CD14-positive monocyte (primary cell): ENCODE results near the gene SMARCD2. TPM values are rescaled to one million over a fixed set of nuclear protein-coding genes. Genes with fewer than 3 reads are reported as not detected.

Experiments
- DNase-seq, 3 donors: peaks; one replicate each; pipeline ENCODE4 v3.0.0-alpha.2; 2011 to 2022
- H2AFZ ChIP-seq: 2 replicates; pipeline ENCODE4 v1.6.0; 2012; ENCODE audit warnings: mild to moderate bottlenecking, low read depth, low read length, inconsistent platforms; ENCODE audit not compliant: insufficient read depth, poor library complexity, severe bottlenecking
- H3K27ac ChIP-seq, 2 donors: 1 replicate in 1 of 2; 2 replicates in 1 of 2; pipeline ENCODE4 v1.5.1; 2012 to 2013; ENCODE audit warnings: low read length in 2 of 2, control low read depth in 1 of 2, inconsistent platforms in 1 of 2, low read depth in 1 of 2, mild to moderate bottlenecking in 1 of 2
- H3K27me3 ChIP-seq, 2 donors: one replicate each; pipeline versions ENCODE4 v1.6.0 to v1.6.1; 2011 to 2013; ENCODE audit warnings: low read length in 2 of 2; ENCODE audit not compliant: control insufficient read depth in 2 of 2, insufficient read depth in 2 of 2
- H3K36me3 ChIP-seq, 2 donors: replicated peaks in 1 of 2; 1 replicate in 1 of 2; 2 replicates in 1 of 2; pipeline versions ENCODE4 v1.5.1 to v1.6.1; 2012 to 2013; ENCODE audit warnings: low read length in 2 of 2, control low read depth in 1 of 2, inconsistent platforms in 1 of 2, mild to moderate bottlenecking in 1 of 2; ENCODE audit not compliant: insufficient read depth in 2 of 2, control insufficient read depth in 1 of 2
- H3K4me1 ChIP-seq, 2 donors: 1 replicate in 1 of 2; 2 replicates in 1 of 2; pipeline versions ENCODE4 v1.5.1 to v1.6.1; 2012 to 2013; ENCODE audit warnings: low read length in 2 of 2, control low read depth in 1 of 2, inconsistent platforms in 1 of 2, mild to moderate bottlenecking in 1 of 2, moderate library complexity in 1 of 2; ENCODE audit not compliant: insufficient read depth in 2 of 2, control insufficient read depth in 1 of 2
- H3K4me2 ChIP-seq: replicated peaks from 2 replicates; pipeline ENCODE3; 2012; ENCODE audit warnings: low read length, moderate library complexity, mild to moderate bottlenecking; ENCODE audit not compliant: poor library complexity, severe bottlenecking; ENCODE audit errors: extremely low read depth
- H3K4me3 ChIP-seq, 3 experiments: fragments of 200-600 bp in 1 of 3; sonication (generic) in 1 of 3; replicated peaks in 1 of 3; 1 replicate in 2 of 3; 2 replicates in 1 of 3; pipeline ENCODE4 v1.5.1; 2011 to 2013; ENCODE audit warnings: low read length in 3 of 3, mild to moderate bottlenecking in 3 of 3, control low read depth in 2 of 3, low read depth in 2 of 3, inconsistent platforms in 1 of 3, moderate library complexity in 1 of 3
- H3K79me2 ChIP-seq: 2 replicates; pipeline ENCODE4 v1.6.0; 2012; ENCODE audit warnings: mild to moderate bottlenecking, control low read depth, inconsistent platforms, low read length, moderate library complexity; ENCODE audit not compliant: insufficient read depth
- H3K9ac ChIP-seq: 2 replicates; pipeline ENCODE4 v1.6.0; 2017; ENCODE audit warnings: low read length, mild to moderate bottlenecking; ENCODE audit not compliant: insufficient read depth, poor library complexity, severe bottlenecking
- H3K9me3 ChIP-seq, 2 donors: replicated peaks in 1 of 2; 1 replicate in 1 of 2; 2 replicates in 1 of 2; pipeline versions ENCODE4 v1.5.1 to v1.6.1; 2012 to 2013; ENCODE audit warnings: low read length in 2 of 2, control low read depth in 1 of 2; ENCODE audit not compliant: control insufficient read depth in 1 of 2, insufficient read depth in 1 of 2
- H4K20me1 ChIP-seq: 2 replicates; pipeline ENCODE4 v1.6.0; 2012; ENCODE audit warnings: mild to moderate bottlenecking, low read length, control low read depth, moderate library complexity; ENCODE audit not compliant: insufficient read depth
- H3K27ac Mint-ChIP-seq, 7 donors: one replicate each; pipeline ENCODE4 v1.8.0; 2020; ENCODE audit warnings: mild to moderate bottlenecking in 7 of 7, mixed read lengths in 7 of 7, moderate library complexity in 6 of 7, inconsistent platforms in 2 of 7
- H3K27me3 Mint-ChIP-seq, 3 donors: one replicate each; pipeline ENCODE4 v1.8.0; 2021 to 2022; ENCODE audit warnings: low read depth in 3 of 3, mild to moderate bottlenecking in 3 of 3, mixed read lengths in 3 of 3, moderate library complexity in 3 of 3, inconsistent platforms in 1 of 3
- H3K36me3 Mint-ChIP-seq, 2 donors: one replicate each; pipeline ENCODE4 v1.8.0; 2020; ENCODE audit warnings: mixed read lengths in 2 of 2, inconsistent platforms in 1 of 2, mild to moderate bottlenecking in 1 of 2
- H3K4me1 Mint-ChIP-seq: one replicate; pipeline ENCODE4 v1.8.0; 2020; ENCODE audit warnings: mild to moderate bottlenecking, mixed read lengths
- H3K4me3 Mint-ChIP-seq, 2 donors: one replicate each; pipeline ENCODE4 v1.8.0; 2020; ENCODE audit warnings: mild to moderate bottlenecking in 2 of 2, mixed read lengths in 2 of 2, moderate library complexity in 1 of 2
- H3K9me3 Mint-ChIP-seq, 7 donors: one replicate each; pipeline ENCODE4 v1.8.0; 2020 to 2022; ENCODE audit warnings: mixed read lengths in 7 of 7, mild to moderate bottlenecking in 6 of 7, moderate library complexity in 6 of 7, inconsistent platforms in 2 of 7
- CTCF ChIP-seq: fragments of 200-600 bp; IDR thresholded peaks from one replicate; pipeline ENCODE4 v1.8.0; 2022; ENCODE audit warnings: antibody characterized with exemption, mild to moderate bottlenecking
- WGBS: methylation state at CpG from one replicate; pipeline ENCODE4 v1.1.5; 2013; ENCODE audit warnings: missing lambda C conversion rate; ENCODE audit not compliant: insufficient coverage; 5-methylcytosine and 5-hydroxymethylcytosine counted together
- intact Hi-C, 2 donors: fragments of 100-400 bp; cut with micrococcal nuclease; formaldehyde crosslinking; loops; one replicate each; pipeline versions ENCODE4 v1.15.0 to v1.15.1; 2023
- polyA plus RNA-seq, 3 donors: library from polyadenylated mRNA; depleted of rRNA in 1 of 3; unstranded in 2 of 3; stranded (reverse) in 1 of 3; fragments of 300-500 nt in 2 of 3; fragments of >200 nt in 1 of 3; fragmentation: Illumina TruSeq in 2 of 3; gene quantifications; 1 replicate in 2 of 3; 2 replicates in 1 of 3; pipeline ENCODE4 v1.2.3, GENCODE V29; 2012 to 2021

The SMARCD2 gene
- polyA plus RNA-seq, 3 donors, result 60.2 to 77.9 (median 64.0) TPM

- H3K79me2 ChIP-seq, result no peaks in the 10 kb centered on the region
These were observed 32.5 kb downstream of the SMARCD2 start for GRCh38 chr17:63809970-63810369.

GRCh38 chr17:63805591-63805990 is 36.9 kb downstream of the SMARCD2 start:
- H3K4me1 Mint-ChIP-seq, result no peaks in the 10 kb centered on the region
- no peak overlapping the region for H3K4me3 Mint-ChIP-seq
- TF ChIP-seq CTCF, result no peak
- no peaks in the 10 kb centered on the region for H3K27me3 Mint-ChIP-seq
- H3K27ac ChIP-seq, result no peak overlapping the region
- DNase-seq, result no peak
- H3K4me1 ChIP-seq, result no peaks in the 10 kb centered on the region
- no peak overlapping the region for H3K27ac Mint-ChIP-seq
- no peak overlapping the region for H3K4me3 ChIP-seq
- peaks cover 76 to 91% of the 10 kb centered on the region in 2 donors for H3K36me3 Mint-ChIP-seq
- intact Hi-C loops, result no loop called here
- H2AFZ ChIP-seq, result no peak overlapping the region
- H3K36me3 ChIP-seq, result peaks cover 98 to 100% of the 10 kb centered on the region in 2 donors
- H3K27me3 ChIP-seq, result no peaks in the 10 kb centered on the region
- no peak overlapping the region for H3K4me2 ChIP-seq
- H3K79me2 ChIP-seq, result peaks cover 7% of the 10 kb centered on the region
- no peaks in the 10 kb centered on the region for H3K9me3 Mint-ChIP-seq
- H3K9me3 ChIP-seq, result no peaks in the 10 kb centered on the region
- no CpG with 5 or more reads among the region's 2 CpGs for WGBS
- H4K20me1 ChIP-seq, result peaks cover 8% of the 10 kb centered on the region
- H3K9ac ChIP-seq, result no peak overlapping the region

More at GRCh38 chr17:63809970-63810369, 32.5 kb downstream of the SMARCD2 start:
- no peaks in the 10 kb centered on the region for H3K27me3 ChIP-seq
- H3K4me2 ChIP-seq, result no peak overlapping the region
- H3K27ac ChIP-seq, result no peak overlapping the region
- Mint-ChIP-seq H3K4me3 (no peak overlapping the region), H3K27me3 (no peaks in the 10 kb centered on the region), H3K4me1 (no peaks in the 10 kb centered on the region), H3K9me3 (no peaks in the 10 kb centered on the region), H3K36me3 (peaks cover 89 to 94% of the 10 kb centered on the region in 2 donors), H3K27ac (no peak overlapping the region)
- intact Hi-C loops, result no loop called here
- H2AFZ ChIP-seq, result no peak overlapping the region
- H3K4me1 ChIP-seq, result no peaks in the 10 kb centered on the region
- DNase-seq, result no peak
- no peaks in the 10 kb centered on the region for H3K9me3 ChIP-seq
- no CpG with 5 or more reads among the region's 9 CpGs for WGBS
- no peak overlapping the region for H3K9ac ChIP-seq
- no peak for TF ChIP-seq CTCF
- H3K36me3 ChIP-seq, result peaks cover 100% of the 10 kb centered on the region in 2 donors
- peaks cover 8% of the 10 kb centered on the region for H4K20me1 ChIP-seq
- no peak overlapping the region for H3K4me3 ChIP-seq
